SK-N-SH (cell line): ENCODE results near the gene MAST4.

Experiments used
- GATA2 ChIP-seq: sonication (generic); formaldehyde crosslinking; IDR thresholded peaks from 2 replicates; pipeline ENCODE4 v1.5.0; 2020; ENCODE audit warnings: mild to moderate bottlenecking, missing genetic modification reagents
- POLR2AphosphoS5 ChIP-seq: IDR thresholded peaks from 2 replicates; pipeline ENCODE4 v1.6.1; 2012; ENCODE audit warnings: low read depth, low read length

DNA sequence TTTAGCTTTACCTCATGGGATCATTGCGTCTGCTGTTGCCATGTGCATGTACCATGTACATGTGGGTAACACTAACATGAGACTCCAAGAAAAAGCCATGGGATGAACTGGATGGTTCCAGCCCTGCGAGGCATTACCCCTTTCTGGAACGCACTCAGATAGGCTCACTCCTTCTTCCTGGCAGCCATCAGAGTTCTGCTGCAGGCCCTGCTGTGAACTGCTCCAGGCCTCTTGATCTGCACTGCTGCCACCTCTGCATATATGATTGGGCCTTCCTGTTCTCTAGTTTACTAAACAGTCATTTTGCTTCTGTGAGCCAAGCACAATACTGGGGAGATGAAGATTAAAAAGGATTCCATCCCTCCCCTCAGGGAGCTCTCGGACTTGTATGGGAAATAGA is 379.9 kb downstream of the MAST4 start:
- TF ChIP-seq POLR2AphosphoS5 (no peak), GATA2 (CRISPR knock-in tag) (no peak)
